Activated CD4-positive, alpha-beta T cell treated with anti-CD3 and anti-CD28 coated beads, Interleukin-10, Interleukin-2, amounts not matched to agents 100 ng/mL and 50 ng/mL, durations not matched to agents 16 hours and 8 hours (primary cell): Measurements from ENCODE around the gene GPR108.
"Not testable (repeated sequence)": the region's sequence is repeated elsewhere in the genome, so short reads cannot be mapped to it uniquely, and the experiment has no call there.

Source experiments
- DNase-seq: peaks from one replicate; pipeline ENCODE4 v3.0.0-alpha.2; 2020

The GPR108 gene

GRCh38 chr19:6737284-6737872 is at the start of gene GPR108:
GPR108 (minus strand) TSS chr19:6737580; CDS start chr19:6737576, 4 bp downstream.
- DNase-seq, result peak; percentile 100

GRCh38 chr19:6779206-6779605 is 41.8 kb upstream of the GPR108 start:
- DNase-seq, result no peak

- DNase-seq, result no peak
Measured at GRCh38 chr19:6778386-6778785, 41.0 kb upstream of the GPR108 start.

- no peak for DNase-seq
Measured at GRCh38 chr19:6777434-6777833, 40.1 kb upstream of the GPR108 start.

DNA sequence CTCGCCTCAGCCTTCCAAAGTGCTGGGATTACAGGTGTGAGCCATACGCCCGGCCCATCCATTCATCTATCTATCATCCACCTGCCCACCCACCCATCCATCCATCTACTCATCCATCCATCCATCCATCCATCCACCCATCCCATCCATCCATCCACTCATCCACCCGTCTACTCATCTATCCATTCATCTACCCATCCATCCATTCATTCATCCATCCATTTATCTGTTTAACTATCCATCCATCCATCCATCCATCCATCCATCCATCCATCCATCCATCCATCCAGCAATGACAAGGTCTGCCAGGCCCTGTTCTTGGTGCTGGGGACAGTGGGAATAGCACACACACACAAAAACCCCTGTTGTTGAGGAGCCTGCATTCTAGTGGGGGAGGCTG is 39.6 kb upstream of the GPR108 start:
- no peak for DNase-seq

GRCh38 chr19:6776045-6776444 is 38.7 kb upstream of the GPR108 start:
- not testable (repeated sequence) for DNase-seq

DNA sequence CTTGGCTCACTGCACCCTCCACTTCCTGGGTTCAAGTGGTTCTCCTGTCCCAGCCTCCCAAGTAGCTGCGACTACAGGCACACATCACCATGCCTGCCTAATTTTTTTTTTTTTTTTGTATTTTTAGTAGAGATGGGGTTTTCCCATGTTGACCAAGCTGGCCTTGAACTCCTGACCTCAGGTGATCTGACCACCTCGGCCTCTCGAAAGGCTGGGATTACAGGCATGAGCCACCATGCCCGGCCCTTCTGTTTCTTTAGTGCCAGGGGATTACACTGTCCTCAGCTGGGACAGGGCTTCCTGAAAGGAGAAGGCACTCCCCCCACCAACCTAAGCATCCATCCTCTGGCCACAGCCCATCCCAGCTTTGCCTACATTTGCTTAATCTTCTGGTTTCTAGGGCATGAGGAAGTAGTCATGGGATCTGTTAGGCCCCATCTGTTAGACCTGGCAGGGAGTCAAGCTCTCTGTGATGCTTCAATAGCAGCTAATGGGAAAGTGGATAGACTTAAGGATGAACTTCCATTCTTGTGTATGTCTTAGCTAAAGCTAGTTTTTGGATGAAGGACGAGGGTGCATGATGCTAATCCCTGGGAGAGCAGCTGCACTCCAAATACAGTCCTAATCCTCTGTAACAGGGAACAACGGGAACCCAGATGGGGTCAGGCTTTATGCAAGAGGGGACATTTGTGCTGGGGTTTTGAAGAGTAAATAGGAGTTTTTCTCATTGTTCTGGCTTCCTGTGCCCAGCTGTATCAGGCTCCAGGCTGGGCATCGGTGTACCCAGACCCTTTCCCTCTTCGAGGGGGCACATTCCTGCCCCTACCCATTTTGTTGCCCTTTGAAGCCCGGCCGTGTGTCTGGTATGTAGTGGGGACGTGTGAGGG is 37.7 kb upstream of the GPR108 start:
- DNase-seq, result no peak

- peak; percentile 74 for DNase-seq
Measured at GRCh38 chr19:6773323-6773931, 36.0 kb upstream of the GPR108 start.

DNA sequence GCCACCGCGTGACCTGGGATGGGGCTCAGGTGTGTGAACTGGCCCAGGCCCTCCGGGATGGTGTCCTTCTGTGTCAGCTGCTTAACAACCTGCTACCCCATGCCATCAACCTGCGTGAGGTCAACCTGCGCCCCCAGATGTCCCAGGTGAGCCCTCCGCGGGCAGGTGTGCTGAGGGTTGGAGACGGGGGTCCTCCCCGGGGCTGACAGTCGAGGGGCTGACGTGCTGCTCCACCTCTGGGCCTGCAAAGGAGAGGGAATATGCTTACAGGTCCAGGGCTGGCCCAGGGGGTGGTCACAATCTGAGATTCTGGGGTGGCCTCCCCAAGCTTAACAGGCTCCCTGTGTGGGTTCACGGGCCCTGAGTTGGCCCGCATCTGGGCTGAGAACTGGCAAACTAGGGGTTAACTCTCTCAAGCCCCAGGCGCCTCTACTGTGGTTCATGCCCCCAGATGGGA is 35.5 kb upstream of the GPR108 start:
- no peak for DNase-seq

GRCh38 chr19:6772028-6772865 is 34.9 kb upstream of the GPR108 start, which contains the start of gene VAV1:
VAV1 (plus strand) TSS chr19:6772708; CDS start chr19:6772808, 100 bp downstream.
- DNase-seq, result peak; percentile 91

DNA sequence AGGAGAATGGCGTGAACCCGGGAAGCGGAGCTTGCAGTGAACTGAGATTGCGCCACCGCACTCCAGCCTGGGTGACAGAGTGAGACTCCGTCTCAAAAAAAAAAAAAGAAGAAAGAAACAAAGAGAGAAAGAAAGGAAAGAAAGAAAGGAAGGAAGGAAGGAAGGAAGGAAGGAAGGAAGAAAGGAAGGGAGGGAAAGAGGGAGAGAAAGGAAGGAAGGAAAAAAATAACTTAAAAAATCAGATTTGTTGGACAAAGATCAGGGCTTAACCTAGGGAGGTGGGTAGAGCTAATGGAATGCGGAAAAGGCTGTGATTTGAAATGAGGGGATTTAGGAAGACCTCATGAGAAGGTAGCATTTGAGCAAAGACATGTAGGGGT is 34.3 kb upstream of the GPR108 start:
- not testable (repeated sequence) for DNase-seq

- peak; percentile 35 for DNase-seq
Measured at GRCh38 chr19:6769006-6769619, 31.7 kb upstream of the GPR108 start.

DNA sequence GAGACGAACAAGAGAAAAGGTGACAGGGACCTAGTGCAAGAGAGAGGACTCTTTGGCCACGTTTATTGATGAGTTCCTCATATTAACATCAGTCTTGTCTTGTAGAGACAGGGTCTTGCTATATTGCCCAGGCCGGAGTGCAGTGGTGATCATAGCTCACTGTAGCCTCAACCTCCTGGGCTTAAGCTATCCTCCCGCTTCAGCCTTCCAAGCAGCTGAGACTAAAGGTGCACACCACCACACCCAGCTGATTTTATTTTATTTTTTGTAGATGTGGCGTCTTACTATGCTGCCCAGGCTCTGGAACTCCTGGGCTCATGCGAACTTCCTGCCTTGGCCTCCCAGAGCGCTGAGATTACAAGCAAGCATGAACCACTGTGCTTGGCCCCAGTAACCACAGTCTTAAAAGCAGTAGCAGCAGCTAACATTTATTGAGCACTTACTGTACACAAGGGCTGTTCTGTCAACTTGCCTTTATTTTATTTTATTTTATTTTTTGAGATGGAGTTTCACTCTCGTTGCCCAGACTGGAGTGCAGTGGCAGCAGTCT is 30.9 kb upstream of the GPR108 start:
- DNase-seq, result peak; percentile 22

- peak; percentile 97 for DNase-seq
Measured at GRCh38 chr19:6767357-6768235, 30.2 kb upstream of the GPR108 start, which contains the start of gene SH2D3A. SH2D3A (minus strand) TSS chr19:6767435; CDS start chr19:6763748, 3,687 bp downstream.

DNA sequence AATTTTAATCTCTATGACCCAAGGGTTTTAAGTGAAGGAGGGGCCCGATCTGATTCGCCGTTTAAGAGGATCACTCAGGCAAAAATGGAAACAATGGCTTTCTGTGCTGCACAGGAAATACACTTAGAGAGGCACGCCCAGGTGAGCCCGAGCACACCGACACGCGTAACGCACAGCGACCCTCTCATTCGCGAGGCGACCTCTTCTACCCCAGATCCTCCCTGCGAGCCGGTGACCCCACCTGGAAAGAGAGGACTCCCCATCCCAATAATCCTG is 29.6 kb upstream of the GPR108 start:
- no peak for DNase-seq

GRCh38 chr19:6766357-6767080 is 29.1 kb upstream of the GPR108 start:
- peak; percentile 31 for DNase-seq

DNA sequence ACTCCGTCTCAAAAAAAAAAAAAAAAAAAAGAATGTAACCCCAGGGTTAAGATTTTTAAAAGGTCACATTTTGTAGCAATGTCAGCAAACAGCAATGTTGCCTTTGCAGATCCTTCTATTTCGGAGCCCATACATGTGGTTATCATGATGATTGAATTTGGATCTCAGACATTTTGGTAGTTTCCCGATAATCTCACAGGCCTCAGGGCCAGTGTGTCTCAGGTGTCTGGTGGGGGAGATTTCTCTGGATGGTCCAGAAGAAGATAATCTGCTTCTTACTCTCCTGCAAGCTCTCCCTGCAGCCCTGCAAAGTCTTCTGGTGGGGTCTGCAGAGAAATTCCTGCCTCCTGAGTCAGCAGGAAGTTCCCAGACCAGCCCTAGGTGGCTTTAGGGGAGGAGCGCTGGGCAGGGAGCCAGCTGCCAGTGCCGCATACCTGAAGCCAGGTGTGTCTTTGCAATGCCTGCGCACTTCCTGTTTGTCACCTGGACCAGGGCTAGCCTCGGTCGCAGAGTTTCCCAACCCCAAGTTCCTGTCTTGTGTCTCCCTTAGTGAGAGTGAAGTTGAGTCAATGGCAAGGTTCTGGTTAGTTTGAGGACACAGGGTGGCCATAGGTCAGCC is 28.5 kb upstream of the GPR108 start:
- no peak for DNase-seq

DNA sequence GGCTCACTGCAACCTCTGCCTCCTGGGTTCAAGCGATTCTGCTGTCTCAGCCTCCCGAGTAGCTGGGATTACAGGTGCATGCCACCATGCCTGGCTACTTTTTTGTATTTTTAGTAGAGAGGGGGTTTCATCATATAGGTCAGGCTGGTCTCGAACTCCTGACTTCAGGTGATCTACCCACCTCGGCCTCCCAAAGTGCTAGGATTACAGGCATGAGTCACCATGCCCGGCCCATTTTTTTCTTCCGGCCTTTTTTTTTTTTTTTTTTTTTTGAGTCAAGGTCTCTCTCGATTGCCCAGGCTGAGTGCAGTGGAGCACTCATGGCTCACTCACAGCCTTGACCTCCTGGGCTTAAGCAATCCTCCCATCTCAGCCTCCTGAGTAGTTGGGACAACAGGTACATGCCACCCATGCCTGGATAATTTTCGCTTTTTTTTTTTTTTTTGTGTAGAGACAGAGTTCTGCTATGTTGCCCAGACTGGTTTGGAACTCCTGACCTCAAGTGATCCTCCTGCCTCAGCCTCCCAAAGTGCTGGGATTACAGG is 24.9 kb upstream of the GPR108 start:
- DNase-seq, result not testable (repeated sequence)

DNA sequence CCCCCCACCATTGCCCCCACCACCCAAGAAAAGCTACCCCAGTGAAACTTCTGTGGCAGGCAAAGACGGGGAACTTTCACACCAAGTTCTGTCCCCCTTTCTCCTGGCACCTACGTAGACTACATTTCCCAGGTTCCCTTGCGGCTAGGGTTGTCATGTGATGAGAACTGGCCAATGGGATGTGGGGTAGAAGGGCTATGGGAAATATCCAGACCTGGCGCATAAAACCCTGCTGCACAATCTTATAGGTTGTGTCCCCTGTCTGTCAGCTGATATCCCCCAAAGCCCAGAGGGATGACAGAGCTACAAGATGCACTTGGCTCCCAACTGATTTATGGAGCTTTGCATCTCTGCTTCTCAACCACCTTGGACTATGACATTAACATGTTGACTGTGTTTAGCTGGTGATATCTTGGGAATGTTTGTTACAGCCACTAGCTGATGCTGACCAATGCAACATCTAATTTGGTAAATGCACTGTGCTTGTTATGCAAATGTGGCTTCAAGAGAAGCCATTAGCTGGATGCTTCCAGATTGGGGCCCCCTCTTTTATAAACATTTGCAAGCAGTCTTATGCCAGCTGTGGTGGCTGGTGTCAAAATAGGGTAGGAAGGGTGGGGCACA is 23.8 kb upstream of the GPR108 start:
- peak; percentile 55 for DNase-seq
